Left ventricle myocardium inferior (tissue), 1 donor: ENCODE results near the gene WIPF2. TPM values are rescaled to one million over a fixed set of nuclear protein-coding genes. Genes with fewer than 3 reads are reported as not detected.

Experiments
- DNase-seq: peaks from one replicate; pipeline ENCODE4 v3.0.0-alpha.2; 2020
- H3K27ac ChIP-seq: fragments of 200-600 bp; replicated peaks from 2 replicates; pipeline ENCODE4 v1.8.0; 2021
- H3K27me3 ChIP-seq: fragments of 200-600 bp; 2 replicates; pipeline ENCODE4 v1.8.0; 2021; ENCODE audit warnings: low read depth
- H3K36me3 ChIP-seq: fragments of 200-600 bp; 2 replicates; pipeline ENCODE4 v1.8.0; 2021
- H3K4me1 ChIP-seq: fragments of 200-600 bp; 2 replicates; pipeline ENCODE4 v1.8.0; 2021
- H3K4me3 ChIP-seq: fragments of 200-600 bp; 2 replicates; pipeline ENCODE4 v1.8.0; 2021; ENCODE audit warnings: mild to moderate bottlenecking, moderate library complexity
- H3K9me3 ChIP-seq: fragments of 200-600 bp; replicated peaks from 2 replicates; pipeline ENCODE4 v1.8.0; 2021
- CTCF ChIP-seq: fragments of 200-600 bp; IDR thresholded peaks from 2 replicates; pipeline ENCODE4 v1.8.0; 2021; ENCODE audit warnings: antibody characterized with exemption, mild to moderate bottlenecking, borderline replicate concordance
- intact Hi-C: fragments of 100-400 bp; cut with micrococcal nuclease; formaldehyde crosslinking; loops from one replicate; pipeline ENCODE4 v1.11.0; 2022
- total RNA-seq: library from RNA; stranded (reverse); fragmentation: NEBNext Ultra II Directional; extraction: Animal tissue kit (Norgen Biotek cat#: 25700); gene quantifications from one replicate; pipeline ENCODE4 v1.2.1, GENCODE V29; 2021
- donor health status: DM: no; HTN: yes; CAD: no; lungs with severe emphysema.

Gene WIPF2
- total RNA-seq, 1 donor from 2014 or later: 12.5 TPM

- Histone ChIP-seq H3K9me3 (no peaks in the 10 kb centered on the region), H3K36me3 (peaks cover 24% of the 10 kb centered on the region), H3K27ac (no peak overlapping the region), H3K4me1 (peaks cover 36% of the 10 kb centered on the region), H3K27me3 (no peaks in the 10 kb centered on the region), H3K4me3 (no peak overlapping the region)
- TF ChIP-seq CTCF: no peak
- DNase-seq: no peak
- intact Hi-C loops: no loop called here
Measured at GRCh38 chr17:40178660-40179059, 40.4 kb upstream of the WIPF2 start.

- H3K9me3 ChIP-seq: no peaks in the 10 kb centered on the region
- peaks cover 10% of the 10 kb centered on the region for H3K36me3 ChIP-seq
- DNase-seq: no peak
- peak overlapping the region; percentile 3 for H3K27ac ChIP-seq
- intact Hi-C loops: no loop called here
- no peak overlapping the region for H3K4me3 ChIP-seq
- TF ChIP-seq CTCF: no peak
- H3K4me1 ChIP-seq: peaks cover 36% of the 10 kb centered on the region
- H3K27me3 ChIP-seq: no peaks in the 10 kb centered on the region
Measured at GRCh38 chr17:40179923-40180659, 39.0 kb upstream of the WIPF2 start.

- peak overlapping the region; percentile 3 for H3K27ac ChIP-seq
Measured at GRCh38 chr17:40180694-40181093, 38.4 kb upstream of the WIPF2 start.

GRCh38 chr17:40181205-40181604 lies 37.9 kb upstream of the WIPF2 start:
- H3K27ac ChIP-seq: no peak overlapping the region
- no peak overlapping the region for H3K4me3 ChIP-seq
- peaks cover 36% of the 10 kb centered on the region for H3K4me1 ChIP-seq
- no peak for DNase-seq
- H3K27me3 ChIP-seq: no peaks in the 10 kb centered on the region
- TF ChIP-seq CTCF: no peak
- H3K36me3 ChIP-seq: no peaks in the 10 kb centered on the region
- no peaks in the 10 kb centered on the region for H3K9me3 ChIP-seq
- intact Hi-C loops: no loop called here

More at GRCh38 chr17:40180694-40181093, 38.4 kb upstream of the WIPF2 start:
- TF ChIP-seq CTCF: no peak
- Histone ChIP-seq H3K27me3 (no peaks in the 10 kb centered on the region), H3K4me1 (peaks cover 36% of the 10 kb centered on the region), H3K4me3 (no peak overlapping the region), H3K9me3 (no peaks in the 10 kb centered on the region), H3K36me3 (peaks cover 5% of the 10 kb centered on the region)
- intact Hi-C loops: no loop called here
- DNase-seq: no peak

GRCh38 chr17:40182606-40183005 lies 36.5 kb upstream of the WIPF2 start:
- Histone ChIP-seq H3K9me3 (no peaks in the 10 kb centered on the region), H3K36me3 (no peaks in the 10 kb centered on the region), H3K4me1 (peaks cover 26% of the 10 kb centered on the region), H3K4me3 (no peak overlapping the region), H3K27me3 (no peaks in the 10 kb centered on the region), H3K27ac (no peak overlapping the region)
- peak; percentile 24 for DNase-seq
- intact Hi-C loops: no loop called here
- no peak for TF ChIP-seq CTCF
